K562 (cell line): ENCODE measurements around the gene ILDR1. TPM values are rescaled to one million over a fixed set of nuclear protein-coding genes. Genes with fewer than 3 reads are reported as not detected.

Source experiments
- ATAC-seq: fragments of 200-7000 bp; cut with Tn5 transposase; 3 replicates; pipeline ENCODE4 v1.9.1; 2020; ENCODE audit warnings: moderate library complexity
- BruUV-seq: library from RNA; stranded (reverse); fragments of 400-500 nt; replicated peaks from 2 replicates; lab custom pipeline; 2021; lab: Mats Ljungman, UMichigan
- CTCF ChIA-PET: fragments of 300-600 bp; formaldehyde crosslinking; extraction: SDS; loops from one replicate; lab custom pipeline; 2021; ENCODE audit warnings: low intra/inter-chr PET ratio; lab: Yijun Ruan, JAX
- POLR2A ChIA-PET: fragments of 300-600, 350-650 bp; sonication (Branson Sonifier 250); formaldehyde crosslinking; extraction: SDS; loops from one replicate; lab custom pipeline; 2021; ENCODE audit warnings: antibody characterized with exemption, inconsistent platforms; lab: Yijun Ruan, JAX
- DNase-seq, 4 experiments: peaks; one replicate each; pipeline versions ENCODE4 v3.0.0 to v3.0.0-alpha.2; 2011 to 2018; ENCODE audit warnings: low spot score in 3 of 4, mixed read lengths in 3 of 4; ENCODE audit errors: extremely low read depth in 1 of 4
- FAIRE-seq: peaks from 2 replicates; lab custom pipeline; 2011; peaks lifted over from hg19 to GRCh38; lab: Jason Lieb, UNC
- H2AFZ ChIP-seq: 2 replicates; pipeline ENCODE4 v1.6.0; 2011; ENCODE audit warnings: low read depth, low read length, control low read depth, inconsistent platforms
- H3K27ac ChIP-seq: fragments of 200-600 bp; 3 replicates; pipeline ENCODE4 v1.8.0; 2011; ENCODE audit warnings: low read depth, mild to moderate bottlenecking, control low read depth, inconsistent platforms, low read length, moderate library complexity, mixed read lengths; ENCODE audit errors: extremely low read depth
- H3K27me3 ChIP-seq, 2 experiments: fragments of 300-600 bp in 1 of 2; 2 replicates in 1 of 2; 3 replicates in 1 of 2; pipeline versions ENCODE4 v1.6.0 to v1.8.0; 2011; ENCODE audit warnings: inconsistent platforms in 2 of 2, low read length in 2 of 2, mild to moderate bottlenecking in 1 of 2, mixed read lengths in 1 of 2, moderate library complexity in 1 of 2; ENCODE audit not compliant: control insufficient read depth in 2 of 2, insufficient read depth in 2 of 2
- H3K36me3 ChIP-seq: fragments of 300-600 bp; 3 replicates; pipeline ENCODE4 v1.8.0; 2011; ENCODE audit warnings: mild to moderate bottlenecking, low read length, inconsistent platforms; ENCODE audit not compliant: control insufficient read depth, insufficient read depth
- H3K4me1 ChIP-seq, 2 experiments: fragments of 200-600 bp in 1 of 2; replicated peaks in 1 of 2; 2 replicates in 1 of 2; 3 replicates in 1 of 2; pipeline versions ENCODE4 v1.5.1 to v1.8.0; 2011; ENCODE audit warnings: inconsistent platforms in 2 of 2, low read length in 2 of 2, mild to moderate bottlenecking in 1 of 2, mixed read lengths in 1 of 2, moderate library complexity in 1 of 2; ENCODE audit not compliant: control insufficient read depth in 2 of 2, insufficient read depth in 2 of 2
- H3K4me2 ChIP-seq: 2 replicates; pipeline ENCODE4 v1.6.1; 2011; ENCODE audit warnings: low read length, control low read depth, inconsistent platforms, mixed read lengths; ENCODE audit not compliant: insufficient read depth
- H3K4me3 ChIP-seq: fragments of 200-600 bp; sonication (generic), shearing (Covaris generic); 2 replicates; pipeline ENCODE4 v1.5.1; 2016; ENCODE audit warnings: control low read depth, inconsistent platforms
- H3K79me2 ChIP-seq: fragments of 200-600 bp; 3 replicates; pipeline ENCODE4 v1.8.0; 2011; ENCODE audit warnings: low read length, inconsistent platforms; ENCODE audit not compliant: control insufficient read depth, insufficient read depth
- H3K9ac ChIP-seq, 2 experiments: 2 replicates each; pipeline versions ENCODE4 v1.6.0 to v1.6.1; 2011; ENCODE audit warnings: low read depth in 2 of 2, low read length in 2 of 2, control low read depth in 1 of 2, inconsistent platforms in 1 of 2, mild to moderate bottlenecking in 1 of 2, mixed read lengths in 1 of 2; ENCODE audit not compliant: insufficient read depth in 1 of 2
- H3K9me1 ChIP-seq: one replicate; pipeline ENCODE4 v1.6.0; 2011; ENCODE audit warnings: inconsistent platforms, mild to moderate bottlenecking, low read length, moderate library complexity; ENCODE audit not compliant: control insufficient read depth, insufficient read depth
- H3K9me3 ChIP-seq: replicated peaks from 2 replicates; pipeline ENCODE4 v1.5.1; 2011; ENCODE audit warnings: low read depth, low read length, inconsistent platforms; ENCODE audit not compliant: control insufficient read depth, insufficient read depth
- H4K20me1 ChIP-seq: replicated peaks from 2 replicates; pipeline ENCODE4 v1.6.1; 2011; ENCODE audit warnings: low read length, inconsistent platforms, mixed read lengths; ENCODE audit not compliant: control insufficient read depth, insufficient read depth
- DNMT1 ChIP-seq: fragments of 450-650 bp; IDR thresholded peaks from 2 replicates; pipeline ENCODE4 v1.6.1; 2016; ENCODE audit warnings: antibody characterized with exemption, mild to moderate bottlenecking
- E2F3 ChIP-seq: fragments of 250-450 bp; sonication (Bioruptor Pico); IDR thresholded peaks from 2 replicates; pipeline ENCODE4 v1.4.0; 2020; ENCODE audit warnings: mild to moderate bottlenecking
- FOXA3 ChIP-seq, 2 experiments: fragments of 450-650 bp in 1 of 2; sonication (generic) in 1 of 2; formaldehyde crosslinking; IDR thresholded peaks in 1 of 2; conservative IDR thresholded peaks in 1 of 2; 2 replicates each; pipeline versions ENCODE4 v1.4.0 to v1.8.0; 2020 to 2022; ENCODE audit warnings: mild to moderate bottlenecking in 2 of 2, missing genetic modification reagents in 1 of 2
- KLF10 ChIP-seq: fragments of 250-450 bp; sonication (Bioruptor Pico); IDR thresholded peaks from 2 replicates; pipeline ENCODE4 v1.6.1; 2021; ENCODE audit warnings: matching md5 sums
- MEF2A ChIP-seq: IDR thresholded peaks from 2 replicates; pipeline ENCODE4 v1.6.1; 2011; ENCODE audit warnings: low read depth, mild to moderate bottlenecking, low read length, moderate library complexity; ENCODE audit not compliant: control insufficient read depth
- NR0B1 ChIP-seq: fragments of 450-650 bp; IDR thresholded peaks from one replicate; pipeline ENCODE4 v1.6.1; 2018; ENCODE audit warnings: mild to moderate bottlenecking, moderate library complexity; ENCODE audit not compliant: partially characterized antibody
- SREBF1 ChIP-seq: fragments of 150-350 bp; IDR thresholded peaks from 2 replicates; pipeline ENCODE4 v1.6.1; 2014; ENCODE audit warnings: antibody characterized with exemption, low read depth, low read length, borderline replicate concordance
- WGBS: fragments of 100-300 bp; shearing (Covaris generic); methylation state at CpG from one replicate; pipeline ENCODE4 v1.1.6; 2016; ENCODE audit warnings: low coverage, mixed read lengths; ENCODE audit not compliant: insufficient coverage; ENCODE audit errors: missing lambda C conversion rate; 5-methylcytosine and 5-hydroxymethylcytosine counted together
- in situ Hi-C: fragments of 300-500 bp; cut with MboI; formaldehyde crosslinking; loops from 4 replicates; pipeline ENCODE4 v1.15.0; 2018; ENCODE audit warnings: inconsistent platforms, mixed read lengths
- intact Hi-C: fragments of 100-400 bp; cut with micrococcal nuclease; formaldehyde crosslinking; loops from 2 replicates; pipeline ENCODE4 v1.14.2; 2022
- polyA plus RNA-seq, 8 experiments: library from polyadenylated mRNA; depleted of rRNA in 4 of 8; stranded (reverse) in 5 of 8; unstranded in 3 of 8; fragments of >200 nt; fragmentation: Nextera tagmentation in 2 of 8; fragmentation: Illumina TruSeq in 1 of 8; extraction: Ambion mirVana in 2 of 8; extraction: Trizol in 1 of 8; gene quantifications; 2 replicates each; pipeline versions ENCODE4 v1.2.1 to v1.2.3, GENCODE V29; 2011 to 2014; ENCODE audit warnings: inconsistent platforms in 1 of 8, missing spikeins in 1 of 8
- total RNA-seq, 7 experiments: library from RNA; depleted of rRNA in 6 of 7; stranded (reverse); fragments of >200 nt in 6 of 7; fragmentation: Illumina TruSeq in 2 of 7; extraction: Trizol in 2 of 7; gene quantifications; 2 replicates each; pipeline versions ENCODE4 v1.2.1 to v1.2.3, GENCODE V29; 2011 to 2021; ENCODE audit warnings: low replicate concordance in 1 of 7
- TF ChIP-seq, protein P1 (sequence below): fragments of 250-450 bp; sonication (Bioruptor Pico); IDR thresholded peaks from 2 replicates; pipeline ENCODE4 v1.5.1; 2021; ENCODE audit warnings: mild to moderate bottlenecking
- TF ChIP-seq, protein P2 (sequence below): fragments of 450-650 bp; conservative IDR thresholded peaks from 2 replicates; pipeline ENCODE4 v1.6.1; 2016; ENCODE audit warnings: missing genetic modification characterization, low read depth, mild to moderate bottlenecking, missing compliant biosample characterization, moderate library complexity
- TF ChIP-seq, protein P3 (sequence below): fragments of 200-400 bp; formaldehyde crosslinking; IDR thresholded peaks from 2 replicates; pipeline ENCODE4 v1.6.1; 2017; ENCODE audit warnings: mild to moderate bottlenecking, low read depth, low read length, moderate library complexity

Gene ILDR1
- total and polyA plus RNA-seq, 9 of the 15 experiments (the other 6 are each of a cell fraction or from before 2014, with no cell fraction given) = 0.04 TPM; not detected in 8

DNA sequence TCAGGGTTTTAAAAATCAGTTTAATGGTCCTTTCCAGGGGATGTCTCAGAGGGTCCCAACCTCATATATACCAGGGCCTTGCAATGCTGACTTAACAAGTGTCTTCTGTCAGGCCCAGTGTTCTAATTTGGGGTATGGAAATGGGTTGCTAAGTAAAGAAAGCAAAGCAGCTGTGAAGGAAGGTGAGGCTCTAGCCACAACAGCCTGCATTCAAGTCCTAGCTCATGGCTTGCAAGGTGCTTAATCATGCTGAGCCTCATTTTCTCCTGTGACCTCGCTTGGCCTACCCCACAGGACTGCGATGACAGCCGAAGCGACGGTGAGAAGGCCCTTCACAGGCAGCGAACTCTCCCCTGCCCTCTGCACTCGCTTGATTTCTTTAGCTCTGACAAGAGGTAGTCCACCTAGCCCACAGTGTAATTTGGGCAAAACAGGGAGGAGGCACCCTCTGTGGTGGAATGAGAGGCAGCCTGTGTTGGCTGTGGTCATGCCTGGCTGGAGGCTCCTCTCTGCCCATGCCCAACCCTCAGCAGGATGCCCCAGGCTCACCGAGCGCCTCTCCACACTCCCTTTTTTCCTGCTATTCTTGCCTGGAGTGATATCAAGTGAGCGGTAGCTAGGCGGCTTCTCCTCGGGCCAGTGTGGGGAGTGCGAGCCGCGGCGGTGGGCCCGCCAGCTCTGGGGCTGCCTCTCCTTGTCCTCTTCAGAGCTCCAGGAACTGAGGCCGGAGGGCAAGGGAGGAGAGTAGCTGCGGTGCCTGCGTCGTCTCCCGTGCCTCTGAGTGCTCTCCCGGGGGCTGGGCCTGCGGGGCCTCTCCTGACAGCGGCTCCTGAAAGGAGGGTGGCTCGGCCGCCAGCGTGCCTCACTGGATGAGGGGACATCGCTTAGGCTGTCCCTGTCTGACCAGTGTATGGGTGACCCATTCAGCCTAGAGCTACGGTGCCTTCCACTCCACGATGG is 29.2 kb downstream of the ILDR1 start:
- H3K9me3 ChIP-seq = no peaks in the 10 kb centered on the region
- BruUV-seq = no TSS peak
- WGBS = 35% methylated on average over 21 of the region's 31 CpGs
- no peaks in the 10 kb centered on the region for H3K9me1 ChIP-seq
- ATAC-seq = 0 out of 3 replicates have a peak, but pooled peaks have one; percentile 27
- no peak overlapping the region for H2AFZ ChIP-seq
- no peak for DNase-seq
- H3K27ac ChIP-seq = no peak overlapping the region
- H3K4me2 ChIP-seq = no peak overlapping the region
- no peaks in the 10 kb centered on the region for H3K36me3 ChIP-seq
- H3K9ac ChIP-seq = no peak overlapping the region
- peaks cover 0 to 5% of the 10 kb centered on the region in 2 experiments; a peak in 1 of 5 replicates for H3K4me1 ChIP-seq
- intact Hi-C loops (loop anchor here (5.0 to 10.0 kb wide), 3 partner anchors 108 to 446 kb away; partner anchors contain the start of gene POLQ), in situ Hi-C loops (no loop called here)
- no peaks in the 10 kb centered on the region; a peak in 1 of 5 replicates for H3K27me3 ChIP-seq
- no peak overlapping the region for H3K4me3 ChIP-seq
- POLR2A ChIA-PET = interaction anchor here (0.6 kb wide), 1 partner anchor 27 kb away, joined by 3 read pairs; no protein-coding TSS in a partner anchor
- H4K20me1 ChIP-seq = no peaks in the 10 kb centered on the region
- CTCF ChIA-PET = no interaction called here
- no peaks in the 10 kb centered on the region for H3K79me2 ChIP-seq
- FAIRE-seq = no peak
- TF ChIP-seq, protein P1, sequence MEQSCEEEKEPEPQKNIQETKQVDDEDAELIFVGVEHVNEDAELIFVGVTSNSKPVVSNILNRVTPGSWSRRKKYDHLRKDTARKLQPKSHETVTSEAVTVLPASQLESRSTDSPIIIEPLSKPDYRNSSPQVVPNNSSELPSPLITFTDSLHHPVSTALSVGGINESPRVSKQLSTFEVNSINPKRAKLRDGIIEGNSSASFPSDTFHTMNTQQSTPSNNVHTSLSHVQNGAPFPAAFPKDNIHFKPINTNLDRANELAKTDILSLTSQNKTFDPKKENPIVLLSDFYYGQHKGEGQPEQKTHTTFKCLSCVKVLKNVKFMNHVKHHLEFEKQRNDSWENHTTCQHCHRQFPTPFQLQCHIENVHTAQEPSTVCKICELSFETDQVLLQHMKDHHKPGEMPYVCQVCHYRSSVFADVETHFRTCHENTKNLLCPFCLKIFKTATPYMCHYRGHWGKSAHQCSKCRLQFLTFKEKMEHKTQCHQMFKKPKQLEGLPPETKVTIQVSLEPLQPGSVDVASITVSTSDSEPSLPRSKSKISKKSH (CRISPR knock-in tag) = no peak
- no peak for TF ChIP-seq SREBF1
- no peak for TF ChIP-seq E2F3 (CRISPR knock-in tag)
- TF ChIP-seq FOXA3 (CRISPR knock-in tag; conservative IDR thresholded peaks at IDR 0.05 in 1 of 2, IDR thresholded peaks at IDR 0.05 in 1 of 2) = no peak
- TF ChIP-seq, protein P2, sequence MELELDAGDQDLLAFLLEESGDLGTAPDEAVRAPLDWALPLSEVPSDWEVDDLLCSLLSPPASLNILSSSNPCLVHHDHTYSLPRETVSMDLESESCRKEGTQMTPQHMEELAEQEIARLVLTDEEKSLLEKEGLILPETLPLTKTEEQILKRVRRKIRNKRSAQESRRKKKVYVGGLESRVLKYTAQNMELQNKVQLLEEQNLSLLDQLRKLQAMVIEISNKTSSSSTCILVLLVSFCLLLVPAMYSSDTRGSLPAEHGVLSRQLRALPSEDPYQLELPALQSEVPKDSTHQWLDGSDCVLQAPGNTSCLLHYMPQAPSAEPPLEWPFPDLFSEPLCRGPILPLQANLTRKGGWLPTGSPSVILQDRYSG (tag) = no peak
- TF ChIP-seq DNMT1 = no peak
- TF ChIP-seq MEF2A = no peak
- TF ChIP-seq, protein P3, sequence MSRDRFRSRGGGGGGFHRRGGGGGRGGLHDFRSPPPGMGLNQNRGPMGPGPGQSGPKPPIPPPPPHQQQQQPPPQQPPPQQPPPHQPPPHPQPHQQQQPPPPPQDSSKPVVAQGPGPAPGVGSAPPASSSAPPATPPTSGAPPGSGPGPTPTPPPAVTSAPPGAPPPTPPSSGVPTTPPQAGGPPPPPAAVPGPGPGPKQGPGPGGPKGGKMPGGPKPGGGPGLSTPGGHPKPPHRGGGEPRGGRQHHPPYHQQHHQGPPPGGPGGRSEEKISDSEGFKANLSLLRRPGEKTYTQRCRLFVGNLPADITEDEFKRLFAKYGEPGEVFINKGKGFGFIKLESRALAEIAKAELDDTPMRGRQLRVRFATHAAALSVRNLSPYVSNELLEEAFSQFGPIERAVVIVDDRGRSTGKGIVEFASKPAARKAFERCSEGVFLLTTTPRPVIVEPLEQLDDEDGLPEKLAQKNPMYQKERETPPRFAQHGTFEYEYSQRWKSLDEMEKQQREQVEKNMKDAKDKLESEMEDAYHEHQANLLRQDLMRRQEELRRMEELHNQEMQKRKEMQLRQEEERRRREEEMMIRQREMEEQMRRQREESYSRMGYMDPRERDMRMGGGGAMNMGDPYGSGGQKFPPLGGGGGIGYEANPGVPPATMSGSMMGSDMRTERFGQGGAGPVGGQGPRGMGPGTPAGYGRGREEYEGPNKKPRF = no peak
- no peak for TF ChIP-seq NR0B1
- no peak for TF ChIP-seq KLF10
